ENCODE data around the gene LY6G6F. TPM values are rescaled to one million over a fixed set of nuclear protein-coding genes. Genes with fewer than 3 reads are reported as not detected.

Gene LY6G6F
- polyA plus RNA-seq, 2 of the 4 experiments (the other 2 are of a cell fraction): not detected

GRCh38 chr6:31689249-31690110 is 17.2 kb upstream of the LY6G6F start:
- FAIRE-seq (no peak), ATAC-seq (peak in 1 of 2 experiments; percentile 70; a peak in 3 of 6 replicates), DNase-seq (ENCODE audit: low read depth in 1 of 2, low spot score in 1 of 2) (no peak)
- H3K4me3 ChIP-seq: no peak overlapping the region
- no peaks in the 10 kb centered on the region for H3K9me3 ChIP-seq
- no peak overlapping the region for H3K27ac ChIP-seq
- WGBS (ENCODE audit: missing lambda C conversion rate): 87% methylated on average over 9 of the region's 11 CpGs
- TF ChIP-seq CTCF (IDR thresholded peaks at IDR 0.05): peak; percentile 18; the same call in 1 of the 3 replicates
- no peak for TF ChIP-seq POLR2A (IDR thresholded peaks at IDR 0.05; ENCODE audit: low read length)
- POLR2A ChIA-PET: no interaction called here
- no peaks in the 10 kb centered on the region; the same call in 2 of the 3 replicates for H3K4me1 ChIP-seq
- CTCF ChIA-PET: interaction anchor here (0.6 to 2.5 kb wide), 6 partner anchors 8 to 140 kb away, joined by 3 to 9 read pairs (median 4); partner anchors contain the start of genes ABHD16A, LY6G5B and LY6G5C
- H3K4me2 ChIP-seq: no peak overlapping the region

GRCh38 chr6:31690231-31691077 is 16.2 kb upstream of the LY6G6F start:
- 59% methylated on average over 9 of the region's 10 CpGs for WGBS (ENCODE audit: missing lambda C conversion rate)
- no peak for TF ChIP-seq HEYL (CRISPR knock-in tag; IDR thresholded peaks at IDR 0.05)
- TF ChIP-seq HOXA7 (CRISPR knock-in tag; IDR thresholded peaks at IDR 0.05): no peak
- no peak for TF ChIP-seq PHF8 (IDR thresholded peaks at IDR 0.05; ENCODE audit: borderline replicate concordance, low read depth)
- no peak for TF ChIP-seq KDM1A (IDR thresholded peaks at IDR 0.05; ENCODE audit: low read depth)
- TF ChIP-seq FOXS1 (CRISPR knock-in tag; IDR thresholded peaks at IDR 0.05): no peak
- TF ChIP-seq POLR2AphosphoS2 (conservative IDR thresholded peaks at IDR 0.05; ENCODE audit: low read length): no peak
- no peak for TF ChIP-seq CHD2 (IDR thresholded peaks at IDR 0.05; ENCODE audit: low read length, partially characterized antibody)
- no peak for TF ChIP-seq NFE2L2 (conservative IDR thresholded peaks at IDR 0.05; ENCODE audit: low read length)
- no peak for TF ChIP-seq CBX8 (IDR thresholded peaks at IDR 0.05)
- no peak for TF ChIP-seq SMC3 (IDR thresholded peaks at IDR 0.05)
- no peak for TF ChIP-seq CHD4 (IDR thresholded peaks at IDR 0.05; ENCODE audit: borderline replicate concordance)
- ATAC-seq (peak in 1 of 2 experiments; percentile 29; a peak in 2 of 6 replicates), DNase-seq (ENCODE audit: low read depth in 1 of 2, low spot score in 1 of 2) (no peak), FAIRE-seq (no peak)
- Histone ChIP-seq H3K4me1 (no peaks in the 10 kb centered on the region; the same call in 2 of the 3 replicates), H3K9me3 (no peaks in the 10 kb centered on the region), H3K4me3 (no peak overlapping the region), H3K27ac (no peak overlapping the region), H3K4me2 (no peak overlapping the region)
- POLR2A ChIA-PET: no interaction called here
- CTCF ChIA-PET: interaction anchor here (0.6 to 2.9 kb wide), 6 partner anchors 9 to 173 kb away, joined by 3 to 11 read pairs (median 4); partner anchors contain the start of genes LY6G5B, LY6G5C and NEU1

- ChIA-PET CTCF (interaction anchor here (1.2 to 2.9 kb wide), 3 partner anchors 11 to 172 kb away, joined by 4 to 11 read pairs (median 4); partner anchors contain the start of genes LY6G5B, LY6G5C and NEU1), POLR2A (no interaction called here)
- ATAC-seq: no peak
- Histone ChIP-seq H3K4me1 (no peaks in the 10 kb centered on the region; the same call in 2 of the 3 replicates), H3K27ac (no peak overlapping the region), H3K4me2 (no peak overlapping the region), H3K9me3 (no peaks in the 10 kb centered on the region), H3K4me3 (no peak overlapping the region)
- 84% methylated on average over 6 of the region's 6 CpGs for WGBS (ENCODE audit: missing lambda C conversion rate)
- no peak for TF ChIP-seq EHMT2 (IDR thresholded peaks at IDR 0.05; ENCODE audit: low read depth)
- TF ChIP-seq EP300 (IDR thresholded peaks at IDR 0.05): no peak
- TF ChIP-seq CHD4 (IDR thresholded peaks at IDR 0.05; ENCODE audit: borderline replicate concordance): no peak
- TF ChIP-seq CTCF (IDR thresholded peaks at IDR 0.05): no peak
- no peak for TF ChIP-seq JUN (IDR thresholded peaks at IDR 0.05)
- no peak for TF ChIP-seq NR3C1 (IDR thresholded peaks at IDR 0.05)
- no peak for TF ChIP-seq EHF (CRISPR knock-in tag; IDR thresholded peaks at IDR 0.05)
- no peak for TF ChIP-seq HEYL (CRISPR knock-in tag; IDR thresholded peaks at IDR 0.05)
- DNase-seq (ENCODE audit: low read depth in 1 of 2, low spot score in 1 of 2): no peak
- no peak for FAIRE-seq
These were observed 15.6 kb upstream of the LY6G6F start for GRCh38 chr6:31691078-31691463.
